HG02938 (cell line): ENCODE data around the gene DAB1.

Source experiments
- ATAC-seq: cut with Tn5 transposase; IDR thresholded peaks from one replicate; pipeline ENCODE4 v1.9.1; 2021; ENCODE audit warnings: mild to moderate bottlenecking, moderate library complexity; ENCODE audit not compliant: unreplicated experiment

DAB1 gene

GRCh38 chr1:57186455-57186854 is 237.4 kb downstream of the DAB1 start:
- no peak for ATAC-seq

DNA sequence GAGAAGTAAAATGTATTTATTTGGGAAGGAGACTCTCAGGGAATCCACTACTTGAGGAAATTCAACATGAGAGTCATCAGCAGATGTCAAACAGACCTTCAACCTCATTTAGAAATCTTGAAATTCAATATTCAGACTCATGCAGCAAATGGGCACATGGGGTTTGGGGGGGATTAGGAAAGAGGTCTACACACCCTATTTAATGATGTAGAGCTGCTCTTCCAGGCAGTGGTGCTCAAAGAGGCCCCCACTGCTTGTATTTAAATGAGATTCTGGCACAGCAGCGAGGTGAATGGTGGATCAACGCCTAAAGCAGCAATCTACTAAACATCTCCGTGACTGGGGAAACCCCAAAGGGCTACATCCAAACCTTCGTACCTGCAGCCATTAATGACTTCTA is 244.9 kb downstream of the DAB1 start:
- ATAC-seq, result no peak

- ATAC-seq, result no peak
Observed at GRCh38 chr1:57175506-57175905, 248.4 kb downstream of the DAB1 start.

DNA sequence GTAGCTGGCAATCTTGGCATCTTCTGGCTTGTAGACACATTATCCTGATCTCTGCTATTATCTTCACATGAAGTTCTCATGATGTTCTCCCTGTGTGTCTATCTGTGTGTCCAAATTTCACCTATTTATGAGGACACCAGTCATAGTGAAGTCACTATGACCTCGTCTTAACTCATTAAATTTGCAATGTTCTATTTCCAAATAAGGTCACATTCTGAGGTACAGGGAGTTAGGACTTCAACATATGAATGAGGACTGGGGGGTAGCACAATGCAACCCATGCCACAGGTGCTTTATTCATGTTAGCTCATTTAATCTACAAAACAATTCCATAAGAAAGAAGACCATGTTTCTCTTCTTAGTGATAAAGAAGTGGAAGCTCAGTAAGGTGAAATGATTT is 251.8 kb downstream of the DAB1 start:
- no peak for ATAC-seq

- no peak for ATAC-seq
Observed at GRCh38 chr1:57167997-57168396, 255.9 kb downstream of the DAB1 start.

GRCh38 chr1:57165546-57165945 is 258.3 kb downstream of the DAB1 start:
- ATAC-seq, result no peak

DNA sequence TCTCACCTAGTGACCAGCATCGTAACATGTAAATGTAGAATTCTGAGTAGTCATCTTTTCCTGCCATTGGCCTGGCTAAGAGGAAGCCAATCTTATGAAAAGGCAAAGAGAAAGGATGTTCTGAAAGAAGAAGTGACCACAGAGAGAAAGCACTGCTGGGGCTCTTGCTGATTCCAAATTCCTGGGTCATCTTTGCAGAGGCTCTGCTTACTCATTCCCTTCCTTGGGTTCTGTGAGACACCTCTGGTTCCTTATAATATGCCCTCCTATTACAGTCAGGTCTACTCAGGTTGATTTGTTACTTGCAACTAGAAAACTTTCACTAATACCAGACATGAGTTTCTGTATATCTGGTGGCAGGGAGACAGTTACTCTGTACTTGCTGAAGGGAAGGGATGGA is 259.3 kb downstream of the DAB1 start:
- ATAC-seq, result peak; percentile 74

GRCh38 chr1:57163789-57164188 is 260.1 kb downstream of the DAB1 start:
- ATAC-seq, result no peak

DNA sequence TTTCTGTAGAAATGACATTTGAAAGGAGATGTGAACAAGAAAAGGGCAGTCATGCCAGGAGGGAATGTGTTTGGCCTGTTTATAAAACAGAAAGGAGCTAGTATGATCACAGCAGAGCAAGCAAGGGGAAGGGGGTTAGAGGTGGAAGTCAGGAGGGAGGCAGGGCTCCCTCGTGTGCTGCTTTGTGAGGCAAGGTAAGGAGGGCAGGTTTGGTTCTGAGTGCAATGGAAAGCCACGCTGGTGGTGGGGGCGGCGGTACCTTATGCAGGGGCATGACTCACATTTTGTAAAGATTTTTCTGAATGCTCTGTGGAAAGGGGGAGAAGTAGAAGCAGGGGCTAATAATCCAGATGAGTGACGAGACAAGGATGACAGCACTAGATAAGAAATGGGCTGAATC is 260.5 kb downstream of the DAB1 start:
- no peak for ATAC-seq

- no peak for ATAC-seq
Observed at GRCh38 chr1:57162607-57163261, 261.1 kb downstream of the DAB1 start.

GRCh38 chr1:57160594-57160993 is 263.3 kb downstream of the DAB1 start:
- ATAC-seq, result no peak

DNA sequence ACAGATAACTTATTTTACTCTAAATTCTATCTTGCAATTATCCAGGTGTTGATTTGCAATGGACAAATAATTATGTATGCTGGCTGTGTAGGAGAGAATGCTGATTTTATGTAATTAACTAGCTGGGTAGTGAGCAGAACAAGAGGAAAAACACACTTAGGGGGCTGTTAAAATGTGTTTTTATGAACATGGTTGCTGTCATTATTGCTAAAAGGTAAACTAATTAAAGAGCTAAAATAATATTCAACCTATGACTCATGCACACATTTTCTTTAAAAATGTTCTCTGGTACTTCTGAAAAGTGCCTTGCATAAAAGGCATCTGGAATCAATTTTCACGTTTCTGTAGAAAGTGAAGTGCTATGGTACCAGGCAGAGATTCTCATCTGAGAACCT is 265.3 kb downstream of the DAB1 start:
- no peak for ATAC-seq

DNA sequence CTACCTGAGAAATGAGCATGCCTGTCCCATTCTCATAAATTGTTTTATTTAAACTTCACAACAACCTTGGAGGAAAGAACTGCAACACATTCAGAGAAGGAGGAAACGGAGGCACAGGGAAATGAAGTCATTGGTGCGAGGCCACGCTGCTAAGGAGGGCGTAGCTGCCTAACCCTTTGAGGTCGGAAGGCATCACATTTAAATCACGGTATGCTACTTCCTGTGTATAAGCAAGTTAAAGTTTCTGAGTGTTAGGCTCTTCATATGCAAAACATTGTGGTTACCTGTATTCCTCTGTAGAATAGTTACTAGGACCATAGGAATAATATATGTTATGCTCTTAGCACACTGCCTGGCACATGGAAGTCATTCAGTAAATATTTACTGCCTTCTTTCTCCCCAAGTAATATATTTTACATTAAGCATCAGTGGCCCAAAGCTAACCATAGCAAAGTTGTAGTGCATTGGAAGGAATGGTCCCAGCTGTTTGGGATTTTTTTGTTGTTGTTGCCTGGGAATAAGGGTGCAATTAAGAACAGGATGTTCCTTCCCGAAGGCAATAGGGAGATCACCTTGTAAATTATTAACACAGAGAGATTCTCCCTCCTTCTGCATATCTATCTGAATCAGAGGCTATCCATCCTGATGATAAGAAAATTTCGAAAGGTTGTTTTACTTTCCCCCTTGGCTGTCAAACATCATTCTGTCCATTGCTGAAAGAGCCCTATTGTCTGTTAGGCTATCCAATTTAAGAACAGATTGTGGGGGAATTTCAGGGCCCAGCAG is 265.8 kb downstream of the DAB1 start:
- no peak for ATAC-seq

- no peak for ATAC-seq
Observed at GRCh38 chr1:57156907-57157306, 267.0 kb downstream of the DAB1 start.

GRCh38 chr1:57146100-57146499 is 277.8 kb downstream of the DAB1 start:
- no peak for ATAC-seq

DNA sequence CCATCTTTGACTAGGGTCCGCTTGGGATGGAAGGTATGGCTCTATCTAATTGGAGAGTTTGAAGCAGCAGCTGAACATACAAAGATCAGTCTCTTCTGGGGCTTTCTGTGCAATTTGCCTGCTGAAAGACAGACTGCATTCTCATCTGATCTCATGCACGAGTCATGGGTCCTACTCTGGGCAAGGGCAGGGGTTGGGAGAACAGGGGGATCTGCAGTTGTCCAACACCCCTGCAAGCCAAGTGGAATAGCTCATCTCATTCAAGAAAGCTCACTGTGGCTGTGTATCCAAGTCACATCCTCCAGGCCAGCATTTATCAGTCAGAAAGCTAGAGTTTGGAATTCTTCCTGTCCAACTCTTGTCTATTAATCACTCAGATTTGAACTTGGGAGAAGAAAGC is 280.9 kb downstream of the DAB1 start:
- no peak for ATAC-seq

DNA sequence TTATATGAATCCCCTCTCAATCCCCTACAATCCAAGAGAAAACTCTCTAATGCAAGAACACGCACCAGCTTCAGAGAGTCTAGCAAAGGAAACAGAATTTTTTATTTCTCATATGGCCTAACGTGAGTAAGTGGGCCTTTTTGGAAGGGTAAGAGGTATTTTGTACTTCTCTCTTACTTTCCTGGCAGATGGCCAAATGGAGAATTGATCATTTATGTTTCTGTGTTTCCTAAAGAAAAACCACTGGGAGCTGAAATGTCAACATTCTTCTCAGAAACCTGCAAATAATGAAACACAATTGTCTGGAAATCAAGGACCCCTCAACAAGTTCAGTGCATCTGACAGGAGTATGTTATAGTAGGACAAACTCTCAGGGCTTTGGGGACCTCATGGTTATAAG is 281.7 kb downstream of the DAB1 start:
- ATAC-seq, result no peak

GRCh38 chr1:57138432-57139078 is 285.3 kb downstream of the DAB1 start:
- no peak for ATAC-seq

GRCh38 chr1:57137980-57138379 is 285.9 kb downstream of the DAB1 start:
- peak; percentile 78 for ATAC-seq

GRCh38 chr1:57134803-57135202 is 289.1 kb downstream of the DAB1 start:
- no peak for ATAC-seq

DNA sequence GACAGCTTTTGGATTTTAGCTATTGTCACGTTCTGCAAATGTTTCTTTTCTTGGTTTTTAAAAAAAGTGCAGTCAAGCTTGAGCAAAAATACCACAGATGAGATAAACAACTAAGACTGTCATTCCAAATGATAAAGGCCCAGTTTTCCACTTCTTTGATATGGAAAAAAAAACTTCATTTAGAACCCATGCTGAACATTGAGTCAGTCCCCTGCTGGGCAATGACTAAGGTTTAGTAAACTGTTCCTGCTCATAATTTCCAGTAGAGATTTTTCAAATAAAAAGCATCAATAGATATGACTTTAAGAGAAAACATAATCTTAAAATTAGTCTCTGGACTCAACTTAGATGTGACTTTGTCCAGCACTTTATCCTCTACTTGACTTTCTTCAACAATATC is 290.2 kb downstream of the DAB1 start:
- ATAC-seq, result no peak

DNA sequence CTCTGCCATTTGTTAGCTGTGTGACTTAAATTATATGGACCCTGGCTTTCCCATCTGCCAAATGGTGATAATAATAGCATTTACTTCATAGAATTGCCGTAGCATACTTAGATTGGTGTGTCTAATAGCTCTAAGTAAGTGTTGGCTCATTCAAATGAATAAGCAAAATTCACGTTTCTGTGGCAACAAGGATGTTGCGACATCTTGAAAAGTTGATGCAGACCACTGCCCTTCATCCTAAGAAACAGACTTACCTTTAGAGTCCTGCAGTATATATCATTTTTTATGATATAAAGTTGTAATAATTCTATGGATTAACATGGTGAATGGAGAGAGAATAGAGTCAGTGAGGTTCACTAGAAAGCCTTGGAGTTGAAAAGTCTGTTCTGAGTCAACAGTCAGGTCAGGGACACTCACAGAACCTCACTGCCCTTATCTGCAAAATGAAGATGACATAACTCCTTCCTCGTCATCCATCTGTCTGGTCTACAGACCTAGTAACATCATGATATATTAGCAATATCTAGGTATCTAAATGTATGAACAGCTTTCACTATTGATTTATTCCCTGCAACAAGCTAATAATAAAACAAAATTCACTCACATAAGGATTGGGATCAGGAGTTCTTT is 290.8 kb downstream of the DAB1 start:
- ATAC-seq, result no peak
